HepG2 (cell line): ENCODE data around the gene TCERG1L. TPM values are rescaled to one million over a fixed set of nuclear protein-coding genes. Genes with fewer than 3 reads are reported as not detected.

Experiments used
- ATAC-seq: fragments of 200-7000 bp; cut with Tn5 transposase; 3 replicates; pipeline ENCODE4 v1.9.1; 2020; ENCODE audit warnings: mild to moderate bottlenecking, moderate library complexity
- BruUV-seq: library from RNA; stranded (reverse); fragments of 400-500 nt; replicated peaks from 2 replicates; lab custom pipeline; 2021; lab: Mats Ljungman, UMichigan
- CTCF ChIA-PET: fragments of 300-600 bp; formaldehyde crosslinking; extraction: SDS; loops from one replicate; lab custom pipeline; 2021; ENCODE audit warnings: low total read pairs, inconsistent platforms, low intra/inter-chr PET ratio; lab: Yijun Ruan, JAX
- POLR2A ChIA-PET: fragments of 350-600 bp; sonication (Branson Sonifier 250); formaldehyde crosslinking; loops from one replicate; lab custom pipeline; 2020; ENCODE audit warnings: antibody characterized with exemption, inconsistent platforms; lab: Yijun Ruan, JAX
- DNase-seq: peaks from one replicate; pipeline ENCODE4 v3.0.0-alpha.2; 2015; ENCODE audit warnings: low spot score
- FAIRE-seq: peaks from 3 replicates; lab custom pipeline; 2011; peaks lifted over from hg19 to GRCh38; lab: Jason Lieb, UNC
- H2AFZ ChIP-seq: one replicate; pipeline ENCODE4 v1.6.1; 2011; ENCODE audit warnings: low read length, inconsistent platforms
- H3K27ac ChIP-seq: fragments of 300-600 bp; 3 replicates; pipeline ENCODE4 v1.8.0; 2011; ENCODE audit warnings: mixed run types, mild to moderate bottlenecking, mixed read lengths, low read length, inconsistent platforms; ENCODE audit not compliant: insufficient read depth; ENCODE audit errors: extremely low read length
- H3K27me3 ChIP-seq, 2 experiments: fragments of 200-600 bp in 1 of 2; 2 replicates in 1 of 2; 3 replicates in 1 of 2; pipeline versions ENCODE4 v1.6.0 to v1.8.0; 2011; ENCODE audit warnings: low read length in 2 of 2, mild to moderate bottlenecking in 2 of 2, moderate library complexity in 2 of 2, inconsistent platforms in 1 of 2; ENCODE audit not compliant: insufficient read depth in 2 of 2, control insufficient read depth in 1 of 2
- H3K36me3 ChIP-seq, 2 experiments: fragments of 200-600 bp in 1 of 2; replicated peaks in 1 of 2; 2 replicates in 1 of 2; 3 replicates in 1 of 2; pipeline versions ENCODE4 v1.5.1 to v1.8.0; 2011; ENCODE audit warnings: low read length in 2 of 2, inconsistent platforms in 1 of 2; ENCODE audit not compliant: insufficient read depth in 2 of 2, control insufficient read depth in 1 of 2
- H3K4me1 ChIP-seq: 2 replicates; pipeline ENCODE4 v1.5.1; 2012; ENCODE audit warnings: low read length, inconsistent platforms; ENCODE audit not compliant: insufficient read depth
- H3K4me2 ChIP-seq: 2 replicates; pipeline ENCODE4 v1.6.0; 2011; ENCODE audit warnings: low read depth, low read length, inconsistent platforms
- H3K4me3 ChIP-seq, 3 experiments: fragments of 200-600 bp in 1 of 3; sonication (generic), shearing (Covaris generic) in 1 of 3; replicated peaks in 1 of 3; 2 replicates each; pipeline ENCODE4 v1.5.1; 2011 to 2016; ENCODE audit warnings: low read length in 3 of 3, inconsistent platforms in 2 of 3, low read depth in 2 of 3, mild to moderate bottlenecking in 2 of 3, control low read depth in 1 of 3, mixed read lengths in 1 of 3; ENCODE audit not compliant: insufficient read depth in 1 of 3
- H3K79me2 ChIP-seq: one replicate; pipeline ENCODE4 v1.6.1; 2011; ENCODE audit warnings: low read length, inconsistent platforms; ENCODE audit not compliant: insufficient read depth
- H3K9ac ChIP-seq: 2 replicates; pipeline ENCODE4 v1.6.0; 2011; ENCODE audit warnings: mild to moderate bottlenecking, low read depth, low read length, inconsistent platforms; ENCODE audit not compliant: insufficient read depth
- H3K9me3 ChIP-seq: 2 replicates; pipeline ENCODE4 v1.5.1; 2012; ENCODE audit warnings: mild to moderate bottlenecking, low read length
- H4K20me1 ChIP-seq: 2 replicates; pipeline ENCODE4 v1.6.0; 2011; ENCODE audit warnings: inconsistent platforms, mild to moderate bottlenecking, low read length, moderate library complexity; ENCODE audit not compliant: insufficient read depth
- CCDC6 ChIP-seq: sonication (generic); formaldehyde crosslinking; IDR thresholded peaks from 2 replicates; pipeline ENCODE4 v1.8.1; 2022; ENCODE audit warnings: mild to moderate bottlenecking, missing genetic modification reagents, moderate library complexity
- CREB1 ChIP-seq, 2 experiments: fragments of 450-650 bp in 1 of 2; IDR thresholded peaks; 2 replicates each; pipeline ENCODE4 v1.6.1; 2016 to 2017; ENCODE audit warnings: control low read depth in 1 of 2, mild to moderate bottlenecking in 1 of 2, missing compliant biosample characterization in 1 of 2, missing genetic modification characterization in 1 of 2
- FOXA1 ChIP-seq, 2 experiments: fragments of 450-650 bp in 1 of 2; sonication (generic) in 1 of 2; formaldehyde crosslinking in 1 of 2; IDR thresholded peaks; 2 replicates each; pipeline versions ENCODE4 v1.4.0 to v1.6.1; 2016 to 2020; ENCODE audit warnings: missing genetic modification reagents in 1 of 2
- GTF3A ChIP-seq: sonication (generic); formaldehyde crosslinking; conservative IDR thresholded peaks from 2 replicates; pipeline ENCODE4 v1.4.0; 2020; ENCODE audit warnings: mild to moderate bottlenecking, missing genetic modification reagents
- HNF4G ChIP-seq, 2 experiments: sonication (generic) in 1 of 2; formaldehyde crosslinking in 1 of 2; IDR thresholded peaks; 2 replicates each; pipeline versions ENCODE4 v1.4.0 to v1.6.1; 2011 to 2020; ENCODE audit warnings: borderline replicate concordance in 2 of 2, low read depth in 2 of 2, mild to moderate bottlenecking in 2 of 2, low read length in 1 of 2, missing genetic modification reagents in 1 of 2, moderate library complexity in 1 of 2
- SIN3A ChIP-seq: IDR thresholded peaks from 2 replicates; pipeline ENCODE4 v1.6.1; 2011; ENCODE audit warnings: low read depth, mild to moderate bottlenecking, control low read depth, low read length, borderline replicate concordance
- SOX13 ChIP-seq, 3 experiments: fragments of 450-650 bp in 1 of 3; sonication (generic) in 1 of 3; formaldehyde crosslinking in 1 of 3; IDR thresholded peaks in 2 of 3; conservative IDR thresholded peaks in 1 of 3; 2 replicates each; pipeline versions ENCODE4 v1.5.0 to v1.6.1; 2016 to 2020; ENCODE audit warnings: antibody characterized with exemption in 1 of 3, mild to moderate bottlenecking in 1 of 3, missing compliant biosample characterization in 1 of 3, missing genetic modification reagents in 1 of 3, moderate library complexity in 1 of 3
- SRY ChIP-seq: sonication (generic); formaldehyde crosslinking; IDR thresholded peaks from 2 replicates; pipeline ENCODE4 v1.8.0; 2022; ENCODE audit warnings: mild to moderate bottlenecking, missing genetic modification reagents
- ZNF614 ChIP-seq: IDR thresholded peaks from 2 replicates; pipeline ENCODE4 v1.6.1; 2018; ENCODE audit warnings: missing biosample characterization, missing genetic modification reagents, inconsistent platforms, borderline replicate concordance
- WGBS: methylation state at CpG from one replicate; pipeline ENCODE4 v1.1.6; 2017; ENCODE audit warnings: low lambda C conversion rate; 5-methylcytosine and 5-hydroxymethylcytosine counted together
- in situ Hi-C: cut with HindIII; loops from 2 replicates; pipeline ENCODE4 v1.10.0; 2017; ENCODE audit warnings: low pct_unique_long_range_greater_than_20kb; ENCODE audit not compliant: extremely low pct_ligation_motif_present
- intact Hi-C: fragments of 100-400 bp; cut with micrococcal nuclease; formaldehyde crosslinking; loops from one replicate; pipeline ENCODE4 v1.10.0; 2022; ENCODE audit not compliant: unreplicated experiment
- polyA plus RNA-seq, 8 experiments: library from polyadenylated mRNA; depleted of rRNA in 3 of 8; stranded (reverse) in 7 of 8; unstranded in 1 of 8; fragments of >200 nt; fragmentation: Illumina TruSeq in 4 of 8; extraction: Trizol in 4 of 8; gene quantifications; 2 replicates each; pipeline versions ENCODE4 v1.2.1 to v1.2.3, GENCODE V29; 2011 to 2016; ENCODE audit warnings: low read depth in 4 of 8, missing spikeins in 1 of 8, mixed read lengths in 1 of 8; ENCODE audit not compliant: insufficient read depth in 1 of 8
- total RNA-seq, 5 experiments: library from RNA; depleted of rRNA; stranded (reverse); fragments of >200 nt; fragmentation: Illumina TruSeq; extraction: Trizol; gene quantifications; 2 replicates each; pipeline ENCODE4 v1.2.3, GENCODE V29; 2016; ENCODE audit warnings: low read depth in 1 of 5
- TF ChIP-seq, protein P1 (sequence below): sonication (generic); formaldehyde crosslinking; IDR thresholded peaks from 2 replicates; pipeline ENCODE4 v1.8.0; 2022; ENCODE audit warnings: missing genetic modification reagents, low read depth, mild to moderate bottlenecking, borderline replicate concordance
- TF ChIP-seq, protein P2 (sequence below): sonication (generic); formaldehyde crosslinking; IDR thresholded peaks from 2 replicates; pipeline ENCODE4 v1.4.0; 2020; ENCODE audit warnings: mild to moderate bottlenecking, missing genetic modification reagents
- TF ChIP-seq, protein P3 (sequence below): sonication (generic); IDR thresholded peaks from 2 replicates; pipeline ENCODE4 v1.6.1; 2016; ENCODE audit warnings: low read depth, borderline replicate concordance
- TF ChIP-seq, protein P4 (sequence below): sonication (generic); formaldehyde crosslinking; IDR thresholded peaks from 2 replicates; pipeline ENCODE4 v1.4.0; 2020; ENCODE audit warnings: missing genetic modification reagents
- TF ChIP-seq, protein P5 (sequence below): sonication (generic); formaldehyde crosslinking; IDR thresholded peaks from 2 replicates; pipeline ENCODE4 v1.4.0; 2020; ENCODE audit warnings: missing genetic modification reagents
- TF ChIP-seq, protein P6 (sequence below): sonication (generic); formaldehyde crosslinking; IDR thresholded peaks from 2 replicates; pipeline ENCODE4 v1.4.0; 2020; ENCODE audit warnings: mild to moderate bottlenecking, missing genetic modification reagents

The TCERG1L gene
- total and polyA plus RNA-seq, 2 of the 13 experiments (the other 11 are each of a cell fraction or from before 2014, with no cell fraction given), result not detected

DNA sequence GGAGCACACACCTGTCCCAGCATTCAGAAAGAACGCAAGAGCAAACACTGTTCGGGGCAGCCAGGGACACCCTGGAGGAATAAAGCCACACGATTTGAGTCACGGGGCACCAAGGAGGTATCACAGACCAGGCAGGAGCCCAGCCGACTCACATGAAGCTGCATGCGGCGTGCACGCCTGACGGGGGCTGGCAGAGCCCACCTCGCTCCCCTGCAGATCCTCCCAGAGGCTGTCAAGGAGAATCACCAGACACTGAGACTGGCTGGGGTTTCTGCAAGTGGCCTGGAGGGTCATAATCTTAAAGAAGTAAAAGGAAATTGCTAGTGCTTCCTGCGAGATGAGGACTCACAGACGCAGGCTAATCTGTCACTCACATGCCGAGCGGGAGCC, 61.6 kb downstream of the TCERG1L start:
- no peak for ATAC-seq
- peaks cover 8 to 35% of the 10 kb centered on the region in 2 experiments; a peak in 4 of 5 replicates for H3K27me3 ChIP-seq
- no peak overlapping the region for H3K4me2 ChIP-seq
- H3K36me3 ChIP-seq, result no peaks in the 10 kb centered on the region
- CTCF ChIA-PET, result no interaction called here
- BruUV-seq, result no TSS peak
- no peaks in the 10 kb centered on the region for H4K20me1 ChIP-seq
- intact Hi-C loops, result no loop called here
- H3K27ac ChIP-seq, result no peak overlapping the region
- H3K4me3 ChIP-seq, result no peak overlapping the region
- H2AFZ ChIP-seq, result no peak overlapping the region
- TF ChIP-seq, protein P1, sequence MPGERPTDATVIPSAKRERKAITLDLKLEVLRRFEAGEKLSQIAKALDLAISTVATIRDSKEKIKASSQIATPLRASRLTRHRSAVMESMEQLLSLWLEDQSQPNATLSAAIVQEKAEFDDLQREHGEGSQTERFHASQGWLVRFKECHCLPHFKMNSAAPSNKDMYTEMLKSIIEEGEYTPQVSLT (CRISPR knock-in tag), result no peak
- TF ChIP-seq SIN3A, result no peak
- no peak for TF ChIP-seq SOX13 (IDR thresholded peaks at IDR 0.05)
- TF ChIP-seq SOX13 (CRISPR knock-in tag; conservative IDR thresholded peaks at IDR 0.05 in 1 of 2, IDR thresholded peaks at IDR 0.05 in 1 of 2), result no peak
- TF ChIP-seq HNF4G (IDR thresholded peaks at IDR 0.05; ENCODE audit: borderline replicate concordance, low read depth, low read length), result no peak
- no peak for TF ChIP-seq HNF4G (CRISPR knock-in tag; IDR thresholded peaks at IDR 0.05; ENCODE audit: borderline replicate concordance, low read depth)
- TF ChIP-seq, protein P2, sequence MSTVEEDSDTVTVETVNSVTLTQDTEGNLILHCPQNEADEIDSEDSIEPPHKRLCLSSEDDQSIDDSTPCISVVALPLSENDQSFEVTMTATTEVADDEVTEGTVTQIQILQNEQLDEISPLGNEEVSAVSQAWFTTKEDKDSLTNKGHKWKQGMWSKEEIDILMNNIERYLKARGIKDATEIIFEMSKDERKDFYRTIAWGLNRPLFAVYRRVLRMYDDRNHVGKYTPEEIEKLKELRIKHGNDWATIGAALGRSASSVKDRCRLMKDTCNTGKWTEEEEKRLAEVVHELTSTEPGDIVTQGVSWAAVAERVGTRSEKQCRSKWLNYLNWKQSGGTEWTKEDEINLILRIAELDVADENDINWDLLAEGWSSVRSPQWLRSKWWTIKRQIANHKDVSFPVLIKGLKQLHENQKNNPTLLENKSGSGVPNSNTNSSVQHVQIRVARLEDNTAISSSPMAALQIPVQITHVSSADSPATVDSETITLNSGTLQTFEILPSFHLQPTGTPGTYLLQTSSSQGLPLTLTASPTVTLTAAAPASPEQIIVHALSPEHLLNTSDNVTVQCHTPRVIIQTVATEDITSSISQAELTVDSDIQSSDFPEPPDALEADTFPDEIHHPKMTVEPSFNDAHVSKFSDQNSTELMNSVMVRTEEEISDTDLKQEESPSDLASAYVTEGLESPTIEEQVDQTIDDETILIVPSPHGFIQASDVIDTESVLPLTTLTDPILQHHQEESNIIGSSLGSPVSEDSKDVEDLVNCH, result no peak
- no peak for TF ChIP-seq CCDC6 (CRISPR knock-in tag)
- no peak for TF ChIP-seq FOXA1 (IDR thresholded peaks at IDR 0.05)
- TF ChIP-seq FOXA1 (CRISPR knock-in tag; IDR thresholded peaks at IDR 0.05), result no peak
- no peak for TF ChIP-seq CREB1 (IDR thresholded peaks at IDR 0.05)
- no peak for TF ChIP-seq CREB1 (CRISPR knock-in tag; IDR thresholded peaks at IDR 0.05)
- TF ChIP-seq, protein P3, sequence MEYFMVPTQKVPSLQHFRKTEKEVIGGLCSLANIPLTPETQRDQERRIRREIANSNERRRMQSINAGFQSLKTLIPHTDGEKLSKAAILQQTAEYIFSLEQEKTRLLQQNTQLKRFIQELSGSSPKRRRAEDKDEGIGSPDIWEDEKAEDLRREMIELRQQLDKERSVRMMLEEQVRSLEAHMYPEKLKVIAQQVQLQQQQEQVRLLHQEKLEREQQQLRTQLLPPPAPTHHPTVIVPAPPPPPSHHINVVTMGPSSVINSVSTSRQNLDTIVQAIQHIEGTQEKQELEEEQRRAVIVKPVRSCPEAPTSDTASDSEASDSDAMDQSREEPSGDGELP, result no peak
- no peak for TF ChIP-seq GTF3A (CRISPR knock-in tag)
- TF ChIP-seq, protein P4, sequence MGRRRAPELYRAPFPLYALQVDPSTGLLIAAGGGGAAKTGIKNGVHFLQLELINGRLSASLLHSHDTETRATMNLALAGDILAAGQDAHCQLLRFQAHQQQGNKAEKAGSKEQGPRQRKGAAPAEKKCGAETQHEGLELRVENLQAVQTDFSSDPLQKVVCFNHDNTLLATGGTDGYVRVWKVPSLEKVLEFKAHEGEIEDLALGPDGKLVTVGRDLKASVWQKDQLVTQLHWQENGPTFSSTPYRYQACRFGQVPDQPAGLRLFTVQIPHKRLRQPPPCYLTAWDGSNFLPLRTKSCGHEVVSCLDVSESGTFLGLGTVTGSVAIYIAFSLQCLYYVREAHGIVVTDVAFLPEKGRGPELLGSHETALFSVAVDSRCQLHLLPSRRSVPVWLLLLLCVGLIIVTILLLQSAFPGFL (CRISPR knock-in tag), result no peak
- TF ChIP-seq, protein P5, sequence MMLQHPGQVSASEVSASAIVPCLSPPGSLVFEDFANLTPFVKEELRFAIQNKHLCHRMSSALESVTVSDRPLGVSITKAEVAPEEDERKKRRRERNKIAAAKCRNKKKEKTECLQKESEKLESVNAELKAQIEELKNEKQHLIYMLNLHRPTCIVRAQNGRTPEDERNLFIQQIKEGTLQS (CRISPR knock-in tag), result no peak
- TF ChIP-seq SRY (CRISPR knock-in tag), result no peak
- TF ChIP-seq, protein P6, sequence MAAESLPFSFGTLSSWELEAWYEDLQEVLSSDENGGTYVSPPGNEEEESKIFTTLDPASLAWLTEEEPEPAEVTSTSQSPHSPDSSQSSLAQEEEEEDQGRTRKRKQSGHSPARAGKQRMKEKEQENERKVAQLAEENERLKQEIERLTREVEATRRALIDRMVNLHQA, result no peak
- TF ChIP-seq ZNF614 (CRISPR knock-in tag), result no peak
- TF ChIP-seq, all 625 proteins: peak for 0
- in situ Hi-C loops, result loop anchor here (10.0 kb wide), 1 partner anchor 625 kb away; no protein-coding TSS in a partner anchor
- DNase-seq (no peak), FAIRE-seq (no peak)
- POLR2A ChIA-PET, result no interaction called here
- H3K9ac ChIP-seq, result no peak overlapping the region
- H3K4me1 ChIP-seq, result no peaks in the 10 kb centered on the region
- H3K79me2 ChIP-seq, result no peaks in the 10 kb centered on the region
- no peaks in the 10 kb centered on the region for H3K9me3 ChIP-seq
- WGBS, result 25% methylated on average over 14 of the region's 14 CpGs
